IMR-90 (cell line): ENCODE results near the gene SPACDR. TPM values are rescaled to one million over a fixed set of nuclear protein-coding genes. Genes with fewer than 3 reads are reported as not detected.

ENCODE experiments used
- ATAC-seq: fragments of 200-7000 bp; cut with Tn5 transposase; 2 replicates; pipeline ENCODE4 v1.9.1; 2020; ENCODE audit warnings: low read depth, mild to moderate bottlenecking, moderate library complexity
- BruUV-seq: library from RNA; stranded (reverse); fragments of 400-500 nt; replicated peaks from 2 replicates; lab custom pipeline; 2021; lab: Mats Ljungman, UMichigan
- CTCF ChIA-PET: fragments of 300-600 bp; formaldehyde crosslinking; extraction: SDS; loops from one replicate; lab custom pipeline; 2021; ENCODE audit warnings: antibody characterized with exemption; lab: Yijun Ruan, JAX
- POLR2A ChIA-PET: fragments of 300-600 bp; sonication (Branson Sonifier 250); formaldehyde crosslinking; loops from one replicate; lab custom pipeline; 2022; ENCODE audit warnings: antibody characterized with exemption; ENCODE audit not compliant: unreplicated experiment; lab: Charles Lee
- DNase-seq: peaks from one replicate; pipeline ENCODE4 v3.0.0; 2013
- H2AFZ ChIP-seq: replicated peaks from 2 replicates; pipeline ENCODE3; 2013; ENCODE audit warnings: low read length, mild to moderate bottlenecking; ENCODE audit not compliant: poor library complexity
- H2AK5ac ChIP-seq: 2 replicates; pipeline ENCODE4 v1.6.1; 2013; ENCODE audit warnings: low read depth, low read length, inconsistent platforms
- H2AK9ac ChIP-seq: replicated peaks from 2 replicates; pipeline ENCODE3; 2013; ENCODE audit warnings: mild to moderate bottlenecking, low read depth, low read length, moderate library complexity; ENCODE audit not compliant: poor library complexity
- H2BK120ac ChIP-seq: 2 replicates; pipeline ENCODE4 v1.6.1; 2013; ENCODE audit warnings: low read depth, low read length, inconsistent platforms
- H2BK15ac ChIP-seq: 3 replicates; pipeline ENCODE4 v1.6.1; 2013; ENCODE audit warnings: low read depth, low read length, inconsistent platforms
- H2BK20ac ChIP-seq: 2 replicates; pipeline ENCODE4 v1.6.1; 2013; ENCODE audit warnings: low read depth, mild to moderate bottlenecking, inconsistent platforms, low read length, moderate library complexity
- H2BK5ac ChIP-seq: 2 replicates; pipeline ENCODE4 v1.6.1; 2013; ENCODE audit warnings: mild to moderate bottlenecking, low read depth, low read length, inconsistent platforms; ENCODE audit not compliant: poor library complexity, severe bottlenecking
- H3K14ac ChIP-seq: replicated peaks from 2 replicates; pipeline ENCODE4 v1.6.1; 2013; ENCODE audit warnings: low read depth, low read length, inconsistent platforms
- H3K18ac ChIP-seq: 2 replicates; pipeline ENCODE4 v1.6.1; 2013; ENCODE audit warnings: low read depth, low read length, control low read depth
- H3K23ac ChIP-seq: 2 replicates; pipeline ENCODE4 v1.6.1; 2013; ENCODE audit warnings: low read depth, low read length, inconsistent platforms
- H3K27ac ChIP-seq: 2 replicates; pipeline ENCODE4 v1.5.1; 2013; ENCODE audit warnings: mild to moderate bottlenecking, control low read depth, low read length; ENCODE audit not compliant: insufficient read depth
- H3K27me3 ChIP-seq: 2 replicates; pipeline ENCODE4 v1.6.1; 2013; ENCODE audit warnings: low read length; ENCODE audit not compliant: control insufficient read depth, insufficient read depth
- H3K36me3 ChIP-seq: 2 replicates; pipeline ENCODE4 v1.6.1; 2013; ENCODE audit warnings: low read length, mixed read lengths; ENCODE audit not compliant: control insufficient read depth, insufficient read depth
- H3K4ac ChIP-seq: 2 replicates; pipeline ENCODE4 v1.6.1; 2013; ENCODE audit warnings: low read depth, low read length, inconsistent platforms
- H3K4me1 ChIP-seq: 2 replicates; pipeline ENCODE4 v1.6.1; 2013; ENCODE audit warnings: low read length, mixed read lengths; ENCODE audit not compliant: control insufficient read depth, insufficient read depth
- H3K4me2 ChIP-seq: 2 replicates; pipeline ENCODE4 v1.6.1; 2013; ENCODE audit warnings: low read depth, mild to moderate bottlenecking, control low read depth, low read length, moderate library complexity
- H3K4me3 ChIP-seq: 2 replicates; pipeline ENCODE4 v1.5.1; 2013; ENCODE audit warnings: low read depth, mild to moderate bottlenecking, control low read depth, low read length, moderate library complexity; ENCODE audit not compliant: insufficient read depth
- H3K56ac ChIP-seq: 2 replicates; pipeline ENCODE4 v1.6.1; 2013; ENCODE audit warnings: low read length, inconsistent platforms; ENCODE audit not compliant: insufficient read depth; ENCODE audit errors: extremely low read depth
- H3K79me1 ChIP-seq, 2 experiments: 2 replicates each; pipeline ENCODE4 v1.6.1; 2013; ENCODE audit warnings: low read length in 2 of 2, inconsistent platforms in 1 of 2, low read depth in 1 of 2
- H3K9ac ChIP-seq: 2 replicates; pipeline ENCODE4 v1.6.1; 2013; ENCODE audit warnings: low read depth, low read length, control low read depth
- H3K9me1 ChIP-seq: 2 replicates; pipeline ENCODE4 v1.6.1; 2013; ENCODE audit warnings: low read length, inconsistent platforms; ENCODE audit not compliant: insufficient read depth
- H3K9me3 ChIP-seq: 2 replicates; pipeline ENCODE4 v1.6.1; 2013; ENCODE audit warnings: low read length; ENCODE audit not compliant: control insufficient read depth, insufficient read depth
- H4K20me1 ChIP-seq: 2 replicates; pipeline ENCODE4 v1.6.1; 2013; ENCODE audit warnings: low read length, inconsistent platforms; ENCODE audit not compliant: insufficient read depth
- H4K5ac ChIP-seq: 2 replicates; pipeline ENCODE4 v1.6.1; 2013; ENCODE audit warnings: mild to moderate bottlenecking, low read depth, low read length, control low read depth
- H4K8ac ChIP-seq, 2 experiments: 2 replicates each; pipeline ENCODE4 v1.6.1; 2013; ENCODE audit warnings: low read depth in 2 of 2, low read length in 2 of 2, control low read depth in 1 of 2, inconsistent platforms in 1 of 2
- H4K91ac ChIP-seq: 2 replicates; pipeline ENCODE4 v1.6.1; 2013; ENCODE audit warnings: low read depth, low read length, inconsistent platforms; ENCODE audit not compliant: insufficient read depth
- FOS ChIP-seq: fragments of 150-350 bp; IDR thresholded peaks from 2 replicates; pipeline ENCODE4 v1.6.1; 2016; ENCODE audit warnings: low read depth, low read length
- RCOR1 ChIP-seq: IDR thresholded peaks from 2 replicates; pipeline ENCODE4 v1.6.1; 2012; ENCODE audit warnings: mild to moderate bottlenecking, low read length, improper control_type of control experiment; ENCODE audit not compliant: insufficient replicate concordance
- RFX5 ChIP-seq: IDR thresholded peaks from 2 replicates; pipeline ENCODE4 v1.8.0; 2012; ENCODE audit warnings: low read depth, mild to moderate bottlenecking, low read length, moderate library complexity
- USF2 ChIP-seq: fragments of 150-350 bp; IDR thresholded peaks from 2 replicates; pipeline ENCODE4 v1.6.1; 2017; ENCODE audit warnings: mild to moderate bottlenecking, antibody characterized with exemption, low read length, low read depth
- WGBS, 2 experiments: methylation state at CpG; one replicate each; pipeline versions ENCODE4 v1.1.5 to v1.1.7; 2013; ENCODE audit warnings: missing lambda C conversion rate in 2 of 2; ENCODE audit not compliant: insufficient read length in 1 of 2; ENCODE audit errors: extremely low coverage in 2 of 2; 5-methylcytosine and 5-hydroxymethylcytosine counted together
- dilution Hi-C: fragments of 300-500 bp; cut with HindIII; formaldehyde crosslinking; loops from one replicate; pipeline ENCODE4 v1.14.3; 2018; ENCODE audit warnings: low sequenced_read_pairs; ENCODE audit not compliant: unreplicated experiment
- in situ Hi-C: fragments of 300-500 bp; cut with MboI; formaldehyde crosslinking; loops from 3 replicates; pipeline ENCODE4 v1.14.3; 2019; ENCODE audit warnings: low sequenced_read_pairs, inconsistent platforms, mixed read lengths
- intact Hi-C: fragments of 100-400 bp; cut with micrococcal nuclease; formaldehyde crosslinking; loops from 2 replicates; pipeline ENCODE4 v1.10.0; 2022
- polyA plus RNA-seq, 3 experiments: library from polyadenylated mRNA; depleted of rRNA; stranded (reverse); fragments of >200 nt; gene quantifications; 2 replicates each; pipeline ENCODE4 v1.2.3, GENCODE V29; 2012; ENCODE audit warnings: low replicate concordance in 1 of 3
- total RNA-seq: library from RNA; depleted of rRNA; stranded (reverse); fragments of >200 nt; gene quantifications from 2 replicates; pipeline ENCODE4 v1.2.3, GENCODE V29; 2012
- TF ChIP-seq, protein P1 (sequence below): fragments of 150-350 bp; IDR thresholded peaks from 2 replicates; pipeline ENCODE4 v1.6.1; 2016; ENCODE audit warnings: low read depth, mild to moderate bottlenecking, low read length, moderate library complexity, borderline replicate concordance

The SPACDR gene
- total and polyA plus RNA-seq, 2 of the 4 experiments (the other 2 are of a cell fraction) = 0.54 to 2.1 TPM

DNA sequence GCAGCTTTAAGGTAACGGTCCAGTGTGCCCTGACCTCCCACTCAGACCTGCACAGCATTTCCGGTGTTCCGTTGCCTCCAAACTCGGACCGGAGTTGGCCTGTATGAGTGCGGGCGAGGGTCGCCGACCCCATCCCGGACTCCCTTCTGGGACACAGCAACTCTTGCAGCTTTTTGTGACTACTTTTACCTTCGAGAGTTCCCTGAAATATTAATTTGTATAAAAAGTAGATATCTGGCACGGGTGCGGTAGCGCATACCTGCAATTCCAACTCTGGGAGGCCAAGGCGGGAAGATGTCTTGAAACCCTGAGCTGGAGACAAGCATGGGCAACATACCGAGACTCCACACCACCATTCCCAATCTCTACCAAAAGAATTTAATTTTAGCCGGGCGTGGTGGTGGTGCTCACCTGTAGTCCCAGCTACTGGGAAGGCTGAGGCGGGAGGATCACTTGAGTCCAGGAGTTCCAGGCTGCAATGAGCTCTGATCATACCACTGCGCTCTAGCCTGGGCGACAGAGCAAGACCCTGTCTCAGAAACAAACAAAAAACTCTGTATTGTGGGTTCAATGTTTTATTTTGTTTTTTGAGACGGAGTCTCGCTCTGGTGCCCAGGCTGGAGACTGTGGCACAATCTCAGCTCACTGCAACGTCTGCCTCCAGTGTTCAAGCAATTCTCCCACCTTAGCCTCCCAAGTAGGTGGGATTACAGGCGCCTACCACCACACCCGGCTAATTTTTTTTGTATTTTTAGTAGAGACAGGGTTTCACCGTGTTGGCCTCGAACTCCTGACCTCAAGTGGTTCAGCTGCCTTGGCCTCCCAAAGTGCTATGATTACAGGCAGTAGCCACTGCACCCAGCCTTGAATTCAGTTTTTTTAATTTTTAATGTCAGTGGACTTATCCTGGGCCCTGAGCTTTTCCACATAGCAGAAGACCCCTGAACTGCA is 26.6 kb downstream of the SPACDR start:
- H3K9me1 ChIP-seq = peaks cover 15% of the 10 kb centered on the region
- H2BK15ac ChIP-seq = peak overlapping the region; percentile 52; the same call in 2 of the 3 replicates
- H3K4ac ChIP-seq = peak overlapping the region; percentile 68
- no peaks in the 10 kb centered on the region for H3K9me3 ChIP-seq
- no peak overlapping the region for H3K4me2 ChIP-seq
- ATAC-seq = no peak
- POLR2A ChIA-PET = no interaction called here
- H3K4me1 ChIP-seq = peaks cover 7% of the 10 kb centered on the region
- no peak overlapping the region for H3K14ac ChIP-seq
- peaks cover 23% of the 10 kb centered on the region for H3K36me3 ChIP-seq
- H3K4me3 ChIP-seq = no peak overlapping the region
- dilution Hi-C loops = no loop called here
- H4K20me1 ChIP-seq = 0 out of 2 replicates have a peak, but pooled peaks cover 3% of the 10 kb centered on the region
- no TSS peak for BruUV-seq
- H3K27me3 ChIP-seq = no peaks in the 10 kb centered on the region
- peak overlapping the region; percentile 73 for H4K91ac ChIP-seq
- peak overlapping the region; percentile 30 for H2BK120ac ChIP-seq
- TF ChIP-seq, protein P1, sequence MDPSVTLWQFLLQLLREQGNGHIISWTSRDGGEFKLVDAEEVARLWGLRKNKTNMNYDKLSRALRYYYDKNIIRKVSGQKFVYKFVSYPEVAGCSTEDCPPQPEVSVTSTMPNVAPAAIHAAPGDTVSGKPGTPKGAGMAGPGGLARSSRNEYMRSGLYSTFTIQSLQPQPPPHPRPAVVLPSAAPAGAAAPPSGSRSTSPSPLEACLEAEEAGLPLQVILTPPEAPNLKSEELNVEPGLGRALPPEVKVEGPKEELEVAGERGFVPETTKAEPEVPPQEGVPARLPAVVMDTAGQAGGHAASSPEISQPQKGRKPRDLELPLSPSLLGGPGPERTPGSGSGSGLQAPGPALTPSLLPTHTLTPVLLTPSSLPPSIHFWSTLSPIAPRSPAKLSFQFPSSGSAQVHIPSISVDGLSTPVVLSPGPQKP = no peak
- TF ChIP-seq RCOR1 = no peak
- no peak for TF ChIP-seq USF2
- TF ChIP-seq FOS = no peak
- no peak for TF ChIP-seq RFX5
- in situ Hi-C loops = loop anchor here (25.0 kb wide), 1 partner anchor 675 kb away; no protein-coding TSS in a partner anchor
- H3K79me1 ChIP-seq = peaks cover 15 to 43% of the 10 kb centered on the region in 2 experiments
- peak overlapping the region; percentile 46 for H2AFZ ChIP-seq
- H3K27ac ChIP-seq = no peak overlapping the region
- H3K23ac ChIP-seq = no peak overlapping the region
- H3K56ac ChIP-seq = no peak overlapping the region
- peak overlapping the region; percentile 73 for H4K5ac ChIP-seq
- no peak overlapping the region for H2BK5ac ChIP-seq
- CTCF ChIA-PET = interaction anchor here (0.6 kb wide), 1 partner anchor 11 kb away, joined by 4 read pairs; no protein-coding TSS in a partner anchor
- 100% methylated on average over 3 of the region's 28 CpGs; no CpG with 5 or more reads in 1 of the 2 experiments for WGBS, 2 experiments
- no peak for DNase-seq
- no peak overlapping the region for H3K9ac ChIP-seq
- intact Hi-C loops = no loop called here
- H3K18ac ChIP-seq = no peak overlapping the region
- H2AK5ac ChIP-seq = peak overlapping the region; percentile 89
- peak overlapping the region; percentile 48 for H2AK9ac ChIP-seq
- peak overlapping the region; percentile 34; the same call in 1 of the 2 replicates for H2BK20ac ChIP-seq
- peak overlapping the region; percentile 74 to 80; a peak in 3 of 4 replicates for H4K8ac ChIP-seq
